Measurements from ENCODE around the gene NME9. TPM values are rescaled to one million over a fixed set of nuclear protein-coding genes. Genes with fewer than 3 reads are reported as not detected.

The NME9 gene
- total and polyA plus RNA-seq, 2 of the 4 experiments (the other 2 are of a cell fraction) = not detected

DNA sequence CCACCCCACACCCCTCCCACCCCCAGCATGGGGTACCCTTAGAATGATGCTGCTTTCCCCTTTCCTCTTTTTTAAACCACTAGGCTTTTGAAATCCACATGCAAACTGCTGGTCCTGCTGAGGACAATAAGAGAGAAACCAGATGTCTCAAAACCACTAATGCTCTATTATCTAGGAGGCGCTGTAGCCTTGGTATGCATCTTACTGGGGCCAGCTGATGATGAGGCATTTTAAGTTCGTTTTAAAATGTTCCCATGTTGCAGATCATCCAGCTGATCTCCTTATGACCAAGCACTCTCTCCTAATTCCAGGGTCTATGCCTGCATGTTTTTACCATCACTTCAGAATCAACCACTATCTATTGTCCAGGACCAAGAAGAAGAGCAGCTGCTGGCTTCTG, 1.3 kb downstream of the NME9 start:
- Histone ChIP-seq H3K9me1 (ENCODE audit: insufficient read depth, low read length) (no peaks in the 10 kb centered on the region), H2BK5ac (ENCODE audit: low read depth, low read length, poor library complexity, severe bottlenecking) (no peak overlapping the region), H2AFZ (replicated peaks; ENCODE audit: low read length, poor library complexity) (no peak overlapping the region), H2BK20ac (ENCODE audit: low read depth, low read length) (no peak overlapping the region), H4K8ac (ENCODE audit: low read depth in 2 of 2, low read length in 2 of 2) (no peak overlapping the region), H3K18ac (ENCODE audit: low read depth, low read length) (no peak overlapping the region), H4K20me1 (ENCODE audit: insufficient read depth, low read length) (no peaks in the 10 kb centered on the region), H3K36me3 (ENCODE audit: control insufficient read depth, insufficient read depth, low read length) (no peaks in the 10 kb centered on the region), H3K4me2 (ENCODE audit: low read depth, low read length) (peak overlapping the region; percentile 56; the same call in 1 of the 2 replicates), H3K9me3 (ENCODE audit: control insufficient read depth, insufficient read depth, low read length) (no peaks in the 10 kb centered on the region), H3K4ac (ENCODE audit: low read depth, low read length) (no peak overlapping the region), H4K5ac (ENCODE audit: low read depth, low read length) (no peak overlapping the region), H3K14ac (replicated peaks; ENCODE audit: low read depth, low read length) (no peak overlapping the region), H3K4me3 (ENCODE audit: insufficient read depth, low read depth, low read length) (no peak overlapping the region), H3K27me3 (ENCODE audit: control insufficient read depth, insufficient read depth, low read length) (peaks cover 10% of the 10 kb centered on the region), H3K9ac (ENCODE audit: low read depth, low read length) (no peak overlapping the region), H3K79me1 (ENCODE audit: low read depth in 1 of 2, low read length in 2 of 2) (no peaks in the 10 kb centered on the region), H3K23ac (ENCODE audit: low read depth, low read length) (no peak overlapping the region), H2BK15ac (ENCODE audit: low read depth, low read length) (no peak overlapping the region), H4K91ac (ENCODE audit: insufficient read depth, low read depth, low read length) (no peak overlapping the region), H2AK9ac (replicated peaks; ENCODE audit: low read depth, low read length, poor library complexity) (no peak overlapping the region), H3K27ac (ENCODE audit: insufficient read depth, low read length) (no peak overlapping the region), H3K56ac (ENCODE audit: extremely low read depth, insufficient read depth, low read length) (no peak overlapping the region), H2BK120ac (ENCODE audit: low read depth, low read length) (no peak overlapping the region), H2AK5ac (ENCODE audit: low read depth, low read length) (no peak overlapping the region), H3K4me1 (ENCODE audit: control insufficient read depth, insufficient read depth, low read length) (no peaks in the 10 kb centered on the region)
- CTCF ChIA-PET = interaction anchor here (1.0 to 1.9 kb wide), 3 partner anchors 19 to 57 kb away, joined by 3 to 5 read pairs (median 4); partner anchors contain the start of gene MRAS
- 0% methylated on average over 1 of the region's 2 CpGs; no CpG with 5 or more reads in 1 of the 2 experiments for WGBS, 2 experiments (ENCODE audit: extremely low coverage in 2 of 2, insufficient read length in 1 of 2)
- ATAC-seq (ENCODE audit: low read depth) (no peak), DNase-seq (peak; percentile 12)
- POLR2A ChIA-PET (ENCODE audit: unreplicated experiment) = no interaction called here
- no TSS peak for BruUV-seq (replicated peaks)
- intact Hi-C loops (cut with micrococcal nuclease) = loop anchor here (5.0 kb wide), 1 partner anchor 141 kb away; the partner anchor contains the start of gene ARMC8
- in situ Hi-C loops (cut with MboI; ENCODE audit: low sequenced_read_pairs) = no loop called here
- TF ChIP-seq RCOR1 (IDR thresholded peaks at IDR 0.05; ENCODE audit: insufficient replicate concordance, low read length) (no peak), BHLHE40 (IDR thresholded peaks at IDR 0.05; ENCODE audit: low read depth, low read length) (no peak), MAZ (IDR thresholded peaks at IDR 0.05; ENCODE audit: borderline replicate concordance, low read depth, low read length) (no peak), RFX5 (IDR thresholded peaks at IDR 0.05; ENCODE audit: low read depth, low read length) (no peak), POLR2A (IDR thresholded peaks at IDR 0.05; ENCODE audit: low read depth, low read length) (no peak), CEBPB (IDR thresholded peaks at IDR 0.05; ENCODE audit: low read depth, low read length) (no peak), MXI1 (IDR thresholded peaks at IDR 0.05; ENCODE audit: borderline replicate concordance, low read depth, low read length) (no peak), CHD1 (IDR thresholded peaks at IDR 0.05; ENCODE audit: low read depth, low read length) (no peak)
- TF ChIP-seq, protein P1, sequence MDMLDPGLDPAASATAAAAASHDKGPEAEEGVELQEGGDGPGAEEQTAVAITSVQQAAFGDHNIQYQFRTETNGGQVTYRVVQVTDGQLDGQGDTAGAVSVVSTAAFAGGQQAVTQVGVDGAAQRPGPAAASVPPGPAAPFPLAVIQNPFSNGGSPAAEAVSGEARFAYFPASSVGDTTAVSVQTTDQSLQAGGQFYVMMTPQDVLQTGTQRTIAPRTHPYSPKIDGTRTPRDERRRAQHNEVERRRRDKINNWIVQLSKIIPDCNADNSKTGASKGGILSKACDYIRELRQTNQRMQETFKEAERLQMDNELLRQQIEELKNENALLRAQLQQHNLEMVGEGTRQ (IDR thresholded peaks at IDR 0.05; ENCODE audit: low read depth, low read length) = no peak
- TF ChIP-seq, protein P2, sequence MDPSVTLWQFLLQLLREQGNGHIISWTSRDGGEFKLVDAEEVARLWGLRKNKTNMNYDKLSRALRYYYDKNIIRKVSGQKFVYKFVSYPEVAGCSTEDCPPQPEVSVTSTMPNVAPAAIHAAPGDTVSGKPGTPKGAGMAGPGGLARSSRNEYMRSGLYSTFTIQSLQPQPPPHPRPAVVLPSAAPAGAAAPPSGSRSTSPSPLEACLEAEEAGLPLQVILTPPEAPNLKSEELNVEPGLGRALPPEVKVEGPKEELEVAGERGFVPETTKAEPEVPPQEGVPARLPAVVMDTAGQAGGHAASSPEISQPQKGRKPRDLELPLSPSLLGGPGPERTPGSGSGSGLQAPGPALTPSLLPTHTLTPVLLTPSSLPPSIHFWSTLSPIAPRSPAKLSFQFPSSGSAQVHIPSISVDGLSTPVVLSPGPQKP (IDR thresholded peaks at IDR 0.05; ENCODE audit: borderline replicate concordance, low read depth, low read length) = no peak
- dilution Hi-C loops (cut with HindIII; ENCODE audit: low sequenced_read_pairs, unreplicated experiment) = no loop called here

Data from IMR-90 (cell line).